ENCODE results near the gene PARVG. TPM values are rescaled to one million over a fixed set of nuclear protein-coding genes. Genes with fewer than 3 reads are reported as not detected.

The PARVG gene
- total RNA-seq, 4 donors from 2014 or later, result 5.0 to 25.3 (median 8.4) TPM

GRCh38 chr22:44207173-44207980, 26.7 kb downstream of the PARVG start:
- no peak for TF ChIP-seq CTCF (IDR thresholded peaks at IDR 0.05)
- no peak for TF ChIP-seq POLR2A (IDR thresholded peaks at IDR 0.05)
- no peaks in the 10 kb centered on the region for H3K36me3 ChIP-seq
- intact Hi-C loops (cut with DNase I; ENCODE audit: low total_unique reads), result no loop called here
- H3K9me3 ChIP-seq, result no peaks in the 10 kb centered on the region
- no peak overlapping the region for H3K4me3 ChIP-seq
- H3K27ac ChIP-seq, result no peak overlapping the region
- DNase-seq, result no peak
- H3K4me1 ChIP-seq, result no peaks in the 10 kb centered on the region
- H3K27me3 ChIP-seq, result no peaks in the 10 kb centered on the region

- Histone ChIP-seq H3K4me3 (no peak overlapping the region), H3K9me3 (no peaks in the 10 kb centered on the region), H3K27me3 (no peaks in the 10 kb centered on the region), H3K27ac (no peak overlapping the region), H3K4me1 (no peaks in the 10 kb centered on the region), H3K36me3 (no peaks in the 10 kb centered on the region)
- intact Hi-C loops (cut with DNase I; ENCODE audit: low total_unique reads), result no loop called here
- DNase-seq, result no peak
- TF ChIP-seq POLR2A (IDR thresholded peaks at IDR 0.05) (no peak), CTCF (IDR thresholded peaks at IDR 0.05) (no peak)
Observed at GRCh38 chr22:44207981-44208317, 27.2 kb downstream of the PARVG start.

- H3K27ac ChIP-seq, result no peak overlapping the region
- H3K36me3 ChIP-seq, result no peaks in the 10 kb centered on the region
- no peaks in the 10 kb centered on the region for H3K9me3 ChIP-seq
- H3K4me3 ChIP-seq, result no peak overlapping the region
- DNase-seq, result no peak
- intact Hi-C loops (cut with DNase I; ENCODE audit: low total_unique reads), result no loop called here
- H3K27me3 ChIP-seq, result no peaks in the 10 kb centered on the region
- H3K4me1 ChIP-seq, result no peaks in the 10 kb centered on the region
- TF ChIP-seq CTCF (IDR thresholded peaks at IDR 0.05) (no peak), POLR2A (IDR thresholded peaks at IDR 0.05) (no peak)
Observed at GRCh38 chr22:44209343-44209742, 28.6 kb downstream of the PARVG start.

GRCh38 chr22:44210722-44211121, 30.0 kb downstream of the PARVG start:
- no peak for TF ChIP-seq CTCF (IDR thresholded peaks at IDR 0.05)
- no peak for TF ChIP-seq POLR2A (IDR thresholded peaks at IDR 0.05)
- Histone ChIP-seq H3K27ac (no peak overlapping the region), H3K36me3 (no peaks in the 10 kb centered on the region), H3K9me3 (no peaks in the 10 kb centered on the region), H3K27me3 (no peaks in the 10 kb centered on the region), H3K4me1 (no peaks in the 10 kb centered on the region), H3K4me3 (no peak overlapping the region)
- intact Hi-C loops (cut with DNase I; ENCODE audit: low total_unique reads), result no loop called here
- no peak for DNase-seq

GRCh38 chr22:44211256-44211945, 30.7 kb downstream of the PARVG start:
- Histone ChIP-seq H3K36me3 (no peaks in the 10 kb centered on the region), H3K4me1 (no peaks in the 10 kb centered on the region), H3K27me3 (no peaks in the 10 kb centered on the region), H3K27ac (no peak overlapping the region), H3K4me3 (no peak overlapping the region), H3K9me3 (no peaks in the 10 kb centered on the region)
- no peak for TF ChIP-seq CTCF (IDR thresholded peaks at IDR 0.05)
- TF ChIP-seq POLR2A (IDR thresholded peaks at IDR 0.05), result no peak
- intact Hi-C loops (cut with DNase I; ENCODE audit: low total_unique reads), result no loop called here
- no peak for DNase-seq

All from uterus (tissue), 4 donors.